Body of pancreas (tissue), 4 donors: ENCODE data around the gene C1QTNF8. TPM values are rescaled to one million over a fixed set of nuclear protein-coding genes. Genes with fewer than 3 reads are reported as not detected.

ENCODE experiments used
- ATAC-seq: fragments of 150-250 bp; one replicate; pipeline ENCODE4 v1.9.1; 2016
- DNase-seq, 4 donors: peaks; one replicate each; pipeline ENCODE4 v3.0.0-alpha.2; 2019
- H3K27ac ChIP-seq, 4 donors: fragments of 200-600 bp; sonication (generic); 1 replicate in 3 of 4; 2 replicates in 1 of 4; pipeline versions ENCODE4 v1.5.1 to v1.6.1; 2016 to 2019; ENCODE audit warnings: mild to moderate bottlenecking in 1 of 4, mixed read lengths in 1 of 4, moderate library complexity in 1 of 4
- H3K27me3 ChIP-seq, 2 donors: fragments of 200-600 bp; sonication (generic); one replicate each; pipeline ENCODE4 v1.6.0; 2016; ENCODE audit warnings: mild to moderate bottlenecking in 1 of 2
- H3K36me3 ChIP-seq, 2 donors: fragments of 200-600 bp; sonication (generic); replicated peaks in 1 of 2; 2 replicates each; pipeline ENCODE4 v1.5.1; 2016; ENCODE audit warnings: low read depth in 2 of 2; ENCODE audit not compliant: insufficient read depth in 1 of 2
- H3K4me1 ChIP-seq: fragments of 200-600 bp; sonication (generic); one replicate; pipeline ENCODE4 v1.6.0; 2016
- H3K4me3 ChIP-seq, 2 donors: fragments of 200-600 bp; sonication (generic); 1 replicate in 1 of 2; 2 replicates in 1 of 2; pipeline ENCODE4 v1.5.1; 2016 to 2019
- H3K9me3 ChIP-seq, 3 donors: fragments of 200-600 bp; sonication (generic); 1 replicate in 2 of 3; 2 replicates in 1 of 3; pipeline ENCODE4 v1.5.1; 2016
- CTCF ChIP-seq, 7 experiments: fragments of 450-650 bp in 4 of 7; fragments of 200-600 bp in 3 of 7; sonication (generic) in 3 of 7; IDR thresholded peaks; one replicate each; pipeline ENCODE4 v1.5.1; 2016 to 2019; ENCODE audit warnings: antibody characterized with exemption in 7 of 7
- POLR2A ChIP-seq, 3 donors: fragments of 450-650 bp; IDR thresholded peaks; one replicate each; pipeline ENCODE4 v1.6.1; 2016; ENCODE audit warnings: antibody characterized with exemption in 3 of 3, mild to moderate bottlenecking in 2 of 3
- WGBS, 2 donors: methylation state at CpG; one replicate each; pipeline ENCODE4 v1.1.5; 2017; 5-methylcytosine and 5-hydroxymethylcytosine counted together
- intact Hi-C: fragments of 100-400 bp; cut with DNase I; formaldehyde crosslinking; loops from one replicate; pipeline ENCODE4 v1.15.1; 2023
- total RNA-seq, 2 donors: library from RNA; depleted of rRNA; stranded (reverse); fragments of >200 nt; gene quantifications; one replicate each; pipeline ENCODE4 v1.1.0, GENCODE V29; 2016

C1QTNF8 gene
- total RNA-seq, 2 donors from 2014 or later, result not detected

DNA sequence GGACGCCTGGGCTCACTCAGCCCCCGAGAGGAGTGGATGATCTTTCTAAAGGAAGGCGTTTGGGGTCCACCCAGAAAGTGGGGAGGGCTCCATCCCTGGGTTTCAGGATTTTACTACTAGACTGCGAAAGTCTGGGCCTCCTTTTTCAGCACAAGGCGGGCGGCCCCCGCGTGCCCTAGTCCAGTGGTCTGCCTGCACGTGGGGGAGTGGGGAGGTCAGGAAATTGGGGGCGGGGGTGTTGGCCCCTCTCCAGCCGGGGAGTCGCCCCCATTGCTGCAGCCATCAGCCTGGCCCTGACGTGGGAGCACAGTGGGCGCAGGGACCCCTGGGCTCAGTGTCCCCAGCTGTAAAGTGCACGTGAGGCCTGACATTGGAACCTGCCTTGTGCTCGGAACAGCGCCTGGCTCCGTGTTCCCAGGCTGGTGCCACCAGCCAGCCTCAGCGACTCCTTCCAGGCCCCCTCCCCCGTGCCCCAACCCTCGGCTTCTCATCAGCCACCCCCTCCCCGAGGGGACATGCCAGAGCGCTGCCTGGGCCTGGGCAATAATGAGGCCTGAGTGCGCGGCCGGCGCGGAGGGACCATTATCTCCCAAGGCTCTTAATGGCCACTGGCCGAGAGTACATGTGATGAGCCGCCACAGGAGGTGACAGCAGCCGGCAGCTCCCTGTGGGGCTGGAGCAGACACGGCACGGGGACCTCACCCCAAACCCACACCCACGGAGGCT lies 2.4 kb upstream of the C1QTNF8 start:
- intact Hi-C loops, result loop anchor here (10.0 kb wide), 1 partner anchor 284 kb away; no protein-coding TSS in a partner anchor
- H3K4me1 ChIP-seq, result peaks cover 6% of the 10 kb centered on the region
- ATAC-seq (no peak), DNase-seq (no peak)
- H3K27me3 ChIP-seq, result peaks cover 0 to 13% of the 10 kb centered on the region in 2 donors
- no peak for TF ChIP-seq CTCF (IDR thresholded peaks at IDR 0.05)
- TF ChIP-seq POLR2A (IDR thresholded peaks at IDR 0.05), result no peak
- 30 to 57% methylated on average over 9 to 33 of the region's 34 CpGs for WGBS, 2 donors
- H3K9me3 ChIP-seq, result no peaks in the 10 kb centered on the region
- no peak overlapping the region for H3K4me3 ChIP-seq
- H3K36me3 ChIP-seq, result no peaks in the 10 kb centered on the region
- H3K27ac ChIP-seq, result no peak overlapping the region

GRCh38 chr16:1097800-1098199 lies 1.8 kb upstream of the C1QTNF8 start:
- no peak overlapping the region for H3K27ac ChIP-seq
- no peak overlapping the region for H3K4me3 ChIP-seq
- no peak for TF ChIP-seq POLR2A (IDR thresholded peaks at IDR 0.05)
- no peak for TF ChIP-seq CTCF (IDR thresholded peaks at IDR 0.05)
- 74% methylated on average over 21 of the region's 23 CpGs; no CpG with 5 or more reads in 1 of the 2 donors for WGBS, 2 donors
- ATAC-seq (no peak), DNase-seq (no peak)
- H3K27me3 ChIP-seq, result peaks cover 0 to 8% of the 10 kb centered on the region in 2 donors
- no peaks in the 10 kb centered on the region for H3K9me3 ChIP-seq
- H3K36me3 ChIP-seq, result no peaks in the 10 kb centered on the region
- intact Hi-C loops, result loop anchor here (10.0 kb wide), 1 partner anchor 283 kb away; no protein-coding TSS in a partner anchor
- no peaks in the 10 kb centered on the region for H3K4me1 ChIP-seq

DNA sequence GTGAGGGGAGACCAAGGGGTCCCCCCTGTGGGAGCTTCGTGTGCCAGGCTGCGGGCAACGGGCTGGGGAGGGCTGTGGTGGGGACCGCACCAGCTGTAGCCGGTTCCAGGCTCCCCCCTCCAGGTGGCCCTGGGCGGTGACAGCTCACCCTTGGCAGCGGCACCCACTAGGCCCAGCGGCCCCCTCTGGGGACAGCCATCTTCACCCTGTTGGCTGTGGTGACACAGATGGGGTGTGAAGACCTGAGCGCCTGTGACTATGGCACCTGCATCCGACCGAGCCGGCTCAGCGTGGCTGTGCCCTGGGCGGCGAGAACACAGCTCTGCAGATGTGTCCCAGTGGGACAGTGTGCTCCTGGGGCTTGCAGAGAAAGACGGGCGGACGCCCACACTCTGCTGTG lies 1.1 kb upstream of the C1QTNF8 start:
- no peak for ATAC-seq
- 48 to 50% methylated on average over 1 to 18 of the region's 18 CpGs for WGBS, 2 donors
- no peak for DNase-seq
- H3K27me3 ChIP-seq, result peaks cover 0 to 8% of the 10 kb centered on the region in 2 donors
- no peaks in the 10 kb centered on the region for H3K4me1 ChIP-seq
- TF ChIP-seq CTCF (IDR thresholded peaks at IDR 0.05) (no peak), POLR2A (IDR thresholded peaks at IDR 0.05) (no peak)
- intact Hi-C loops, result loop anchor here (10.0 kb wide), 1 partner anchor 282 kb away; no protein-coding TSS in a partner anchor
- H3K27ac ChIP-seq, result no peak overlapping the region
- no peaks in the 10 kb centered on the region for H3K36me3 ChIP-seq
- H3K4me3 ChIP-seq, result no peak overlapping the region
- H3K9me3 ChIP-seq, result no peaks in the 10 kb centered on the region

GRCh38 chr16:1095450-1096168 lies 435 bp downstream of the C1QTNF8 start:
- DNase-seq (no peak), ATAC-seq (no peak)
- Histone ChIP-seq H3K27ac (no peak overlapping the region), H3K4me3 (no peak overlapping the region), H3K9me3 (no peaks in the 10 kb centered on the region), H3K4me1 (no peaks in the 10 kb centered on the region), H3K36me3 (no peaks in the 10 kb centered on the region), H3K27me3 (peaks cover 0 to 14% of the 10 kb centered on the region in 2 donors)
- TF ChIP-seq POLR2A (IDR thresholded peaks at IDR 0.05) (no peak), CTCF (IDR thresholded peaks at IDR 0.05) (no peak)
- intact Hi-C loops, result loop anchor here (10.0 kb wide), 1 partner anchor 281 kb away; no protein-coding TSS in a partner anchor
- WGBS, 2 donors, result 35 to 50% methylated on average over 2 to 13 of the region's 16 CpGs
